Measurements from ENCODE around the gene TRIM41.

DNA sequence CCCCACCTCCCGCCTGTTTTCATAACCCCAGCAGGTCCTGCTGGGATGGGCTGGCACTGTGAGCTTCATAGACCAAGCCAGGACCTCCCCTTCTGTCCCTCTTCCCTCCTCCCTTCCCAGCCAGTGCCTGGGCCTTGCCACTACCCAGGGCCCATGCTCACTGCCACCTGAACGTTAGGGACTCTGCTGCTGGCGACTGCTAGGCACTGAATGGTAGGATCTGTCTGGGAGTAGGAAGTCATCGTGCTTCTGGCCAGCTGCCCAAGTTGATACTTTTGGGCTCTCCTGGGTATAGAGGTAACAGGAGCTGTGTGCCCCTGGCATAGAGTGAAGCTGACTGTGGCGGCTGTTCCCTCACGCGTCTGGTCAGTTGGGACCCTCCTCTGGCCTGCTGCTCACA is 8.4 kb downstream of the TRIM41 start:
- no peak for TF ChIP-seq YY1 (IDR thresholded peaks at IDR 0.05; ENCODE audit: insufficient read depth, insufficient read length)
- TF ChIP-seq SUZ12 (IDR thresholded peaks at IDR 0.05; ENCODE audit: extremely low read depth, insufficient read depth, insufficient read length), result no peak
- TF ChIP-seq ZNF274 (IDR thresholded peaks at IDR 0.05; ENCODE audit: low read depth, low read length), result no peak
